Suppressor macrophage (primary cell): Measurements from ENCODE around the gene AK3.

ENCODE experiments used
- DNase-seq, 4 experiments: peaks; one replicate each; pipeline ENCODE4 v3.0.0-alpha.2; 2020 to 2022

The AK3 gene

DNA sequence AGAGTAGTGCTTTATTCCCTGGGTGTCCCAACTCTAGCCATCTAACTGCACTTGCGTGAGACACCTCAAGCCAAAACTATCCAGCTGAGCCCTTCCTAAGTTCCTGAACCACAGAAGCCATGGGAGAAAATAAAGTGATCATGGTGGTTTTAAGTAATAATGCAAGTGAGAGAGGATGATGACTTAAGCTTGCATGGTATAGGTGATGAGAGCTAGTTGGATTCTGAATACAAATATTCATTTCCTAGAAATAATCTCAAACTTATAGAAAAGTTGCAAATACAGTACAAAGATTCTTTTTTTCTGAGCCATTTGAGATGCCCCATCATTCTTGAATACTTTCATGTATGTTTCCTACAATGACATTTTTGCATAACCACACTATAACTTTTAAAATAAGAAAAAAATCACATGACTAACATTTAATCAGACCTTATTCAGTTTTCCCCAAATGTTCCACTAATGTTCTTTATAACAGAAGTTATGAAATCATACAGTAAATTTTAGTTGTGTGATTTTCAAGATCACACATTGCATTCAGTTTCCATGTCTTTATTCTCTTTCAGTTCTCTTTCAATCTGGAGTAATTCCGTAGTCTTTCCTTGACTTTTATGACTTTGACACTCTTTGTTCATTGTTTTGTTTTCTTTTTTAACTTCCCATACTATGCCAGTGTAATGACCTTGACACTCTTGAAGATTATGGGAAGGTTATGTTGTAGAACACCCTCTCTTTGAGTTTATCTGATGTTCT, 5.5 kb upstream of the AK3 start:
- DNase-seq = no peak

- DNase-seq = no peak
These were observed 2.3 kb upstream of the AK3 start for GRCh38 chr9:4743131-4743875.

GRCh38 chr9:4742246-4742645, 1.2 kb upstream of the AK3 start:
- no peak for DNase-seq

- peak; percentile 9 to 44 (median 26) for DNase-seq
These were observed 525 bp upstream of the AK3 start for GRCh38 chr9:4741365-4742089.

DNA sequence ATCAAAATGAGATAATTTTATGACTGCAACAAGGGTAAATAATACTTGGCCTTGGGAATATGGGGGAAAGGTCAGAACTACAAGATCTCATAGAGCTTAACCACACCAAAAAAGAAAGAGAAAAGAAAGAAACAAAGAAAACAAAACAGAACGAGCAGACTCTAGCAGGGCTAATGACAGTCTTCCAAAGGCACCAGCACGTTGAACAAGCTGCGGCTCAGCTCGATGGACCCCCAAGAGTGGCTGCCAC, 689 bp downstream of the AK3 start:
- peak in 1 of 4 experiments; percentile 16 for DNase-seq

GRCh38 chr9:4739587-4740387, 1.2 kb downstream of the AK3 start:
- no peak for DNase-seq

- no peak for DNase-seq
These were observed 2.0 kb downstream of the AK3 start for GRCh38 chr9:4738866-4739586.

DNA sequence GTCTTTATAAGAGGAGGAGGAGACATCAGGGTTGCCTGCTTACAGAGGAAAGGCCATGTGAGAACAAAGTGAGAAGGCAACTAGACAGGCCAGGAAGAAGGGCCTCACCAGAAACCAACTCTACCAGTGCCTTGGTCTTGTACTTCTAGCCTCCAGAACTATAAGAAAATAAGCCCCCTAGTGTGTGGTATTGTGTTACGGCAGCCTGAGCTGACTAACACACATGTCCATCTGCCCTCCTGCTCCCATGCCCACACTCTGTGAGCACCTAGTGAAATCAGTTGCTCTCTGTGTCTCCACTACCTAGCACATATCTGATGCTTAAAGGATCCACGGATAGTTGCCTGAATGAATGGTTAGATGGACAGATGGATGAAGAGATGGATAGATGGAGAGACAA, 6.9 kb downstream of the AK3 start:
- no peak for DNase-seq

DNA sequence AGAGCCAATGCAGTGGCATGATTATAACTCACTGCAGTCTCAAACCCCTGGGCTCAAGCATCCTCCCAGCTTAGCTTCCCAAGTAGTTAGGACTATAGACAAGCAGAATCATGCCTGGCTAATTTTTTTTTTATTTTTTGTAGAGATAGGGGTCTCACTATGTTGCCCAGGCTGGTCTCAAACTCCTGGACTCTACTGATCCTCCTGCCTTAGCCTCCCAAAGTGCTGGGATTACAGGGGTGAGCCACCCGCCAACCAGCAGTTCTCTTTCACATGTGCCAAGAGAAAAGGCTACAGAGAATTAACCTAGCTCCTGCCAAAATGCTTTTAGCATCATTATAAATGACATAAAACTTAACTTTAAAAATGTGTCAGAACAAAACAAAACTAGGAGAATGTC, 8.1 kb downstream of the AK3 start:
- no peak for DNase-seq

- DNase-seq = no peak
These were observed 13.4 kb downstream of the AK3 start for GRCh38 chr9:4727593-4727992.

DNA sequence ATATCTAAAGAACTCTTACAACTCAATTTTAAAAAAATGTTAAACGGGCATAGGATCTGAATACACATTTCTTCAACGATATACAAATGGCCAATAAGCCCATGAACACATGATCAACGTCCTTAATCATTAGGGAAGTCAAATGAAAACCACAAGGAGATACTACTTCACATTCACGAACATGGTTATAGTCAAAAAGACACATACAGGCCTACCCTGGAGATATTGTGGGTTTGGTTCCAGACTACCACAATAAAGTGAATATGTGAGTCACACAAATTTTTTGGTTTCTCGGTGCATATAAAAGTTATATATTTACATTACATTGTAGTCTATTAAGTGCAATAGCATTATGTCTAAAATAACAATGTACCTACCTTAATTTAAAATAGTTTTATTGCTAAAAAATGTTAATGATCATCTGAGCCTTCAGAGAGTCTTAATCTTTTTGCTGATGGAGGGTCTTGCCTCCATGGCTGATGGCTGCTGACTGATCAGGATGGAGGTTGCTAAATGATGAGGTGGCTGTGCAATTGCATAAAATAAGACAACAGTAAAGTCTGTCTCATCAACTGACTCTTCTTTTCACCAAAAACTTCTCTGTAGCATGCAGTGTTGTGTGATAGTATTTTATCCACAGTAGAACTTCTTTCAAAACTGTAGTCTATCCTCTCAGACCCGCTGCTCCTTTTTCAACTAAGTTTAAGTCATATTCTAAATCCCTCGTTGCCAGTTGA, 15.1 kb downstream of the AK3 start:
- no peak for DNase-seq

GRCh38 chr9:4721736-4722135, 19.3 kb downstream of the AK3 start:
- no peak for DNase-seq

DNA sequence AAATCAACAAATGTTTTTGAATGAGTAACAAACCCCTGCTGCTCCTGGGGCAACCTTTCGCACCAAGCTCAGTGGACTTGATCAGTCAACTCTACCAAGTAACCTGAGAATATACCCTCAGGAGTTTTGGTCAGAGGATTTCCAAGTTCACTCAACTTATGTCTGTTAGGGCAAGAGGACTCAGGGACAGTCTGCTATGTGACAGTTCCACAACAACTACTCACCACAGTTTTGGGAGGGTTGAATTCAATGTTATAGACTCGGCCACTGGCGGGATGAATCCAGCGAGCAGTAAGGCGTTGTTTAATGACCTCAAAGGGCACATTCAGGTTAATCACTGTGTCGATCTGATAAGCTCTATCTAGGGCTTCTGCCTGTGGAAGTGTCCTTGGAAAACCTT, 22.1 kb downstream of the AK3 start:
- DNase-seq = no peak

DNA sequence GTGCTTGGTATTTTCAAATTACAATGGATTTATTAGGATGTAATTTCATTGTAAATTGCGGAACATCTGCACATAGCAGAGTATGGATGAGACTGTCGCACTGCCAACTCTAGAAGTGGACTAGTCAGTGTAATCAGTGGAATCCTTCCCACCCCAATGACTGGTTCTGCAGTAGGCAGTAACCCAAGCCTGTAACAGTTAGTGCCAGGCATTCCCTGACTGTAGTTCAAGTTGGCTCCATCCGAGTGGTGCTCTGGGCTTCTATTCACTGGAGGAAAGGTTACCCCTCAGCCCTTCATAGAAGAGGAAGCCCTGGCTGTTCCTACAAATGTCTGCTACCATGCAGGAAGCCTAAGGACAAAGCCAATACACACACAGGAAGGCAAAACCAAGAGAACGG, 23.2 kb downstream of the AK3 start:
- DNase-seq = no peak

- no peak for DNase-seq
These were observed 24.8 kb downstream of the AK3 start for GRCh38 chr9:4716163-4716562.

GRCh38 chr9:4714266-4715016, 26.6 kb downstream of the AK3 start:
- no peak for DNase-seq

GRCh38 chr9:4713849-4714248, 27.2 kb downstream of the AK3 start:
- DNase-seq = peak in 3 of 4 experiments; percentile 14 to 26 (median 26)

DNA sequence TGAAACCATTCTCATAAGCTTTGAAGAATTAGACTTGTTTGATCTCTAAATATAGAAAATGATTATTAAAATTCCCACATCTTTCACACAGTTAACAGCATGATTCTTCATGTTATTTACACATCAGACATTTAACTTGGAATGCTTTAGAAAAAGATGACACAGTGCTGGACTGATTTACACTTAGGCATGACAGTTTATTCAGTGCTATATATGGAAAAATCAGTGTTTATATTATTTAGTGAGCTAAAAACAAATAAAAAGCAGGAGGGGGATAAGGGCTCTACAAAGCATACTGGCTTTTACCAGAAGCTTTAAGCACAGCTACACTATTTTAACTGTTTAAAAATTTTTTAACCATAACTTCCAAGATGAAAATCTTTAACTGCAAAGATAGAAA, 31.6 kb downstream of the AK3 start:
- no peak for DNase-seq

GRCh38 chr9:4706971-4707622, 33.9 kb downstream of the AK3 start:
- peak in 2 of 4 experiments; percentile 30 to 31 for DNase-seq

- no peak for DNase-seq
These were observed 35.0 kb downstream of the AK3 start for GRCh38 chr9:4706021-4706420.
